Prostate gland (tissue), 2 donors: ENCODE results near the gene IL22RA1. TPM values are rescaled to one million over a fixed set of nuclear protein-coding genes. Genes with fewer than 3 reads are reported as not detected.

ENCODE experiments used
- DNase-seq: peaks from one replicate; pipeline ENCODE4 v3.0.0-alpha.2; 2019; ENCODE audit warnings: low spot score
- H3K27ac ChIP-seq, 2 donors: fragments of 200-600 bp; sonication (generic); 2 replicates each; pipeline ENCODE4 v1.5.1; 2017 to 2019
- H3K27me3 ChIP-seq: fragments of 200-600 bp; sonication (generic); replicated peaks from 2 replicates; pipeline ENCODE4 v1.5.1; 2019; ENCODE audit not compliant: insufficient read depth
- H3K36me3 ChIP-seq, 2 donors: fragments of 200-600 bp; sonication (generic); 1 replicate in 1 of 2; 2 replicates in 1 of 2; pipeline versions ENCODE4 v1.5.1 to v1.8.1; 2017 to 2019
- H3K4me1 ChIP-seq: fragments of 200-600 bp; sonication (generic); replicated peaks from 2 replicates; pipeline ENCODE4 v1.5.1; 2019
- H3K4me3 ChIP-seq, 2 donors: fragments of 200-600 bp; sonication (generic); 2 replicates each; pipeline ENCODE4 v1.5.1; 2017 to 2019
- H3K9me3 ChIP-seq: fragments of 200-600 bp; sonication (generic); 2 replicates; pipeline ENCODE4 v1.5.1; 2017
- CTCF ChIP-seq, 4 experiments: fragments of 200-600 bp in 2 of 4; fragments of 450-650 bp in 2 of 4; sonication (generic) in 2 of 4; IDR thresholded peaks; 1 replicate in 3 of 4; 2 replicates in 1 of 4; pipeline ENCODE4 v1.5.1; 2016 to 2019; ENCODE audit warnings: antibody characterized with exemption in 4 of 4, mild to moderate bottlenecking in 2 of 4, moderate library complexity in 2 of 4
- POLR2A ChIP-seq: fragments of 450-650 bp; IDR thresholded peaks from one replicate; pipeline ENCODE4 v1.6.1; 2016; ENCODE audit warnings: antibody characterized with exemption, mild to moderate bottlenecking
- POLR2AphosphoS5 ChIP-seq: sonication (generic); formaldehyde crosslinking; IDR thresholded peaks from one replicate; pipeline ENCODE4 v1.6.1; 2017; ENCODE audit warnings: antibody characterized with exemption
- WGBS: methylation state at CpG from one replicate; pipeline ENCODE4 v1.1.5; 2018; 5-methylcytosine and 5-hydroxymethylcytosine counted together
- intact Hi-C: fragments of 100-400 bp; cut with DNase I; formaldehyde crosslinking; loops from one replicate; pipeline ENCODE4 v1.14.2; 2022
- total RNA-seq, 2 donors: library from RNA; depleted of rRNA; stranded (reverse); fragments of >200 nt; gene quantifications; one replicate each; pipeline ENCODE4 v1.1.0, GENCODE V29; 2016

Gene IL22RA1
- total RNA-seq, 2 donors from 2014 or later: 0.82 to 1.0 TPM

GRCh38 chr1:24098943-24099638 lies 43.8 kb downstream of the IL22RA1 start:
- intact Hi-C loops: no loop called here
- Histone ChIP-seq H3K27ac (no peak overlapping the region), H3K36me3 (no peaks in the 10 kb centered on the region), H3K9me3 (no peaks in the 10 kb centered on the region), H3K4me3 (no peak overlapping the region), H3K27me3 (no peaks in the 10 kb centered on the region), H3K4me1 (no peaks in the 10 kb centered on the region)
- TF ChIP-seq POLR2AphosphoS5 (no peak), CTCF (IDR thresholded peaks at IDR 0.05) (no peak), POLR2A (no peak)
- no peak for DNase-seq
- 78% methylated on average over 12 of the region's 12 CpGs for WGBS

GRCh38 chr1:24098102-24098501 lies 44.8 kb downstream of the IL22RA1 start:
- TF ChIP-seq POLR2AphosphoS5 (no peak), POLR2A (no peak), CTCF (IDR thresholded peaks at IDR 0.05) (no peak)
- no peaks in the 10 kb centered on the region for H3K9me3 ChIP-seq
- H3K27ac ChIP-seq: no peak overlapping the region
- no peak for DNase-seq
- intact Hi-C loops: no loop called here
- no peaks in the 10 kb centered on the region for H3K27me3 ChIP-seq
- H3K4me3 ChIP-seq: no peak overlapping the region
- WGBS: 91% methylated on average over 5 of the region's 5 CpGs
- no peaks in the 10 kb centered on the region for H3K4me1 ChIP-seq
- H3K36me3 ChIP-seq: no peaks in the 10 kb centered on the region

GRCh38 chr1:24097663-24098062 lies 45.3 kb downstream of the IL22RA1 start:
- WGBS: 89% methylated on average over 11 of the region's 11 CpGs
- Histone ChIP-seq H3K4me1 (no peaks in the 10 kb centered on the region), H3K27ac (no peak overlapping the region), H3K4me3 (no peak overlapping the region), H3K27me3 (no peaks in the 10 kb centered on the region), H3K9me3 (no peaks in the 10 kb centered on the region), H3K36me3 (no peaks in the 10 kb centered on the region)
- TF ChIP-seq POLR2A: no peak
- TF ChIP-seq POLR2AphosphoS5: no peak
- TF ChIP-seq CTCF (IDR thresholded peaks at IDR 0.05): no peak
- no peak for DNase-seq
- intact Hi-C loops: no loop called here

- H3K27ac ChIP-seq: no peak overlapping the region
- DNase-seq: no peak
- no peak for TF ChIP-seq POLR2A
- no peak for TF ChIP-seq CTCF (IDR thresholded peaks at IDR 0.05)
- TF ChIP-seq POLR2AphosphoS5: no peak
- H3K36me3 ChIP-seq: no peaks in the 10 kb centered on the region
- WGBS: 75% methylated on average over 5 of the region's 5 CpGs
- no peaks in the 10 kb centered on the region for H3K4me1 ChIP-seq
- H3K4me3 ChIP-seq: no peak overlapping the region
- intact Hi-C loops: no loop called here
- no peaks in the 10 kb centered on the region for H3K9me3 ChIP-seq
- no peaks in the 10 kb centered on the region for H3K27me3 ChIP-seq
These were observed 46.2 kb downstream of the IL22RA1 start for GRCh38 chr1:24096739-24097103.

- intact Hi-C loops: no loop called here
- H3K4me3 ChIP-seq: no peak overlapping the region
- no peaks in the 10 kb centered on the region for H3K4me1 ChIP-seq
- H3K9me3 ChIP-seq: no peaks in the 10 kb centered on the region
- DNase-seq: no peak
- H3K36me3 ChIP-seq: no peaks in the 10 kb centered on the region
- 76% methylated on average over 8 of the region's 8 CpGs for WGBS
- TF ChIP-seq POLR2AphosphoS5 (no peak), CTCF (IDR thresholded peaks at IDR 0.05) (no peak), POLR2A (no peak)
- H3K27me3 ChIP-seq: no peaks in the 10 kb centered on the region
- no peak overlapping the region for H3K27ac ChIP-seq
These were observed 46.8 kb downstream of the IL22RA1 start for GRCh38 chr1:24096009-24096738.
